Adrenal gland (tissue), 5 donors: ENCODE data around the gene FRAT2.

ENCODE experiments used
- CTCF ChIP-seq, 6 experiments: fragments of 450-650 bp in 4 of 6; fragments of 200-600 bp in 2 of 6; sonication (generic) in 1 of 6; IDR thresholded peaks; 1 replicate in 5 of 6; 2 replicates in 1 of 6; pipeline versions ENCODE4 v1.5.1 to v1.8.0; 2016 to 2021; ENCODE audit warnings: antibody characterized with exemption in 6 of 6, mild to moderate bottlenecking in 2 of 6, moderate library complexity in 1 of 6
- POLR2A ChIP-seq, 2 donors: fragments of 450-650 bp; IDR thresholded peaks; one replicate each; pipeline ENCODE4 v1.6.1; 2017; ENCODE audit warnings: antibody characterized with exemption in 2 of 2, mild to moderate bottlenecking in 2 of 2, moderate library complexity in 1 of 2
- donor health status: DM: no; HTN: no; CAD: no.

- TF ChIP-seq POLR2A (IDR thresholded peaks at IDR 0.05) (no peak), CTCF (IDR thresholded peaks at IDR 0.05) (no peak)
Observed at GRCh38 chr10:97353945-97354344, 19.4 kb upstream of the FRAT2 start.
